Measurements from ENCODE around the gene ATL1.

Gene ATL1

DNA sequence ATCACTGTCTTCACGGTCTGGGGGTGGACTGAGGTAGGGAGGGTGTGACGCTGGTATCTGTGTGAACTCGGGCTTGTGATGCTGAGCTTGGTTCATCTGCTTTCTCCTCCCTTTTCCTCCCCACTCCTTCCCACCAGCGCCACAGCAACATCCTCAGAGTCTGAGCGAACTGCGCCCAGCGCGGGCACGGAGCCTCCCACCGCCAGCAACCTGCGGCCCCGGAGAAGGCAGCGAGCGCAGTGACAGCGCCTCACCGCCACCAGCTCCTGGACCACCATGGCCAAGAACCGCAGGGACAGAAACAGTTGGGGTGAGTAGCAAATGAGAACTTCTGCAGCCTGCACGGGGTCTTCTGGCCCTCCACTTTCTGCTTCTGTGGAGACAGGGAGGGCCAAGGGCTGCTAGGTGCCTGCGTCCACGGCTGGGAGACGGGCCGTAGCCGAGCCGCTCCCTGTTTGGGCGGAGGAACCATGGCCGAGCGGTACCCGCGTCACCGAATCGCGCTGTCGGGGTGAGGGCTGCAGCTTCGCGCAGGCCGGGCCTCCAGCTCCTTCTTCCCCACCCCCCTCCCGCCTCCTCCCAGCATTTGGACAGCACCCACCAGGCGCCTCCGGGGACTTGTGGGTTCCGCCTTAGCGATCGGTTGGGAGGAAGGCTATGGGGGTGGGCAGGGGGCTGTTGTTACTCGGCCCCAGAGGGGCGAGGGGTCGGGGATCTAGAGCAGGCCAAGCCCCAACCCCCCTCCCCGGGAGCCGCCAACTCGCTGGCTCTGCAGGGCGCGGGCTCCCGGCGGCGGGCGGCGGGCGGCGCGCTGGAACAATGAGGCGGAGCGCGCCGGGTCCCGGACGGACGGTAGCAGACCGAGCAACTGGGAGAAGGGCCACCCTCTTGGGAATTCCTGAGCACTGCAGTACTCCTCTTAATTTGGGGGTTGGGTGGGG is at the start of gene ATL1:
TSS of gene ATL1 (plus strand) at position 156 of the 941 bp plus-strand sequence. CDS start at position 277, 121 bp downstream.
- peak; percentile 11 to 13 for DNase-seq (ENCODE audit: low read depth in 1 of 2, low spot score in 1 of 2)

GRCh38 chr14:50510157-50510556 is 49.8 kb upstream of the ATL1 start:
- DNase-seq (ENCODE audit: low read depth in 1 of 2, low spot score in 1 of 2): no peak

- DNase-seq (ENCODE audit: low read depth in 1 of 2, low spot score in 1 of 2): no peak
Measured at GRCh38 chr14:50512463-50512862, 47.5 kb upstream of the ATL1 start.

- DNase-seq (ENCODE audit: low read depth in 1 of 2, low spot score in 1 of 2): no peak
Measured at GRCh38 chr14:50516091-50516490, 43.9 kb upstream of the ATL1 start.

DNA sequence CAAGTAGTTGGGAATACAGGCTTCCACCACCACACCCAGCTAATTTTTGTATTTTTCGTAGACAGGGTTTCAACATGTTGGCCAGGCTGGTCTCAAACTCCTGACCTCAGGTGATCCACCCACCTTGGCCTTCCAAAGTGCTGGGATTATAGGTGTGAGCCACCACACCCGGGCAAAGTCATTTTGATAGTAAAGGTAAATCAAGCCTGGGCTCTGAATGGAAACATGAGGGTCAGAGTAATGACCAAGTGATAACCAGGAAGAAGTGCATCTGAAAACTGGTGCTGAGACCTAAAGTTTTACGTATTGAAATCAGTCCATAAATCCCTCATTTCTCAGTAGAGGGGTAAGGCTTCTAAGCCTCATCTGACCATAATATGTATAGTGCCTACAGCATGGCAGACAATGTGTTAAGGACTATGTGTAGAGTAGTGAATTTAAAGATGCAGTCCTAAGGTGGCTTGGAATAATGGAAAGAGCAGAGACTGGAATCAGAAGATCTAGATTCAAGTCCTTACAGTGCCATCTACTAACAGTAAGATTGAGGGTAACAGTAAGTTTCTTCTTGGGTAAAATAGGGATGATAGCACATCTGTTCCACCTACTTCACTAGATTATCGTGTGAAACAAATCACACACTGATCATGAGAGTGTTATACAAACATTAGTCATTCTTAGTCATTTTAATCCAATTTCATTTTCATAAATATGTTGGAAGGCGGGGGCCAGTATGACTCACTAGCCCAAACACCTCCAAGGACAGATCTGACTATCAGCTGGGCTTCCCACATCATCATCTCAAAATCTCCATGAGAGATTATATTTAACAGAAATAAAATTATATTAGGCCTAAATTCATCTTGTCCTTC is 38.8 kb upstream of the ATL1 start:
- peak; percentile 24 to 72 for DNase-seq (ENCODE audit: low read depth in 1 of 2, low spot score in 1 of 2)

DNA sequence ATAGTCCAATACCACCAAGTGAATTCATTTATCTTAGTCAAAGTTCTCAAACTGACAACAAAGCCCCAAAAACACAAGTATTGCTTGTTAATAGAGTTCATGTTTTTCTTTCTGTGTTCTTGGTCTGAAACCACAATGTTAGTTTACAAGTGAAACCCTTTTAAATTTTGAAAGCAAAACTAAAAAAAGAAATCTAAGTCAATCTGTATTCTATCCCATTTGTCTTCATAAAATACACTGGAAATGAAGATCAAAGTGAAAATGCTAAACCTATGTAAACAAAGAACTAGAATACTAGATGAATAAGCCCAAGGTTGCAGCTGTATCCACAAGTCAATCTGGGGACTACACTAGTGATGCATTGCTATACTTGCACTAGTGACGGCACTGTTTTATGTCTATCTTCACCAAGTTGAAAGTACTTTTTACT is 38.0 kb upstream of the ATL1 start:
- peak in 1 of 2 donors; percentile 21 for DNase-seq (ENCODE audit: low read depth in 1 of 2, low spot score in 1 of 2)

DNA sequence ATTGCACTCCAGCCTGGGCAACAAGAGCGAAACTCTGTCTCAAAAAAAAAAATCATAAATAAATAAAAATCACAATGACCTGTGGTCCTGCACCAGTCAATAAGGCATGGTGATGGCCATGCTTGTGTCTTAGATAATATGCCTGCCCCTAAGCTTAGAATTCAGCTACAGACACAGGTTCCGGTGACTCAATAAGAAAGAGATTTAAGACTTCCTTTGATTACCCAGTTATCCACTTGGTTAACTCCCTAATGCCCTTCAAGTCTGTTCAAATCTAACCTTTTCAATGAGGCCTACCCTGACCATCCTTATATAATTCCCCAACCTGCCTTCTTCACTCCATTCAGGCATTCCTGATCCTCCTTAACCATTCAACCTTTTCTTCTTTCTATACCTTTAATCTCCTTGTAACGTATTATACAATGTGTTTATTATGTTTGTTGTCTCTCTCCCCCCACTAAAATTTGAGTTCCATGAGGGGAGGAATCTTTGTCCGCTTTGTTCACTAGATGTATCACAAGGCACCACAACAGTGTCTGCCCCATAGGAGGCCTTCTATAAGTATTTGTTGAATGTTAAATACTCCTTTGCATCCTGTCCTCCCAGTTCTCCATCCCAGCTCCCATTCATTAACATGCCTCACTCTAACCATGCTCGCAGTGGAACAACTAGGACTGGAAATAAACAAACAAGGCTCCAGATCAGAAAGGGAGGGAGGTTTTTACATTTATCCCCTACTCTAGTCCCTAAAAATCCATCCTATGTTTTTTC is 36.5 kb upstream of the ATL1 start:
- no peak for DNase-seq (ENCODE audit: low read depth in 1 of 2, low spot score in 1 of 2)

GRCh38 chr14:50524060-50524459 is 35.9 kb upstream of the ATL1 start:
- DNase-seq (ENCODE audit: low read depth in 1 of 2, low spot score in 1 of 2): no peak

GRCh38 chr14:50524731-50525515 is 35.0 kb upstream of the ATL1 start:
- DNase-seq (ENCODE audit: low read depth in 1 of 2, low spot score in 1 of 2): no peak

GRCh38 chr14:50528000-50528399 is 31.9 kb upstream of the ATL1 start:
- no peak for DNase-seq (ENCODE audit: low read depth in 1 of 2, low spot score in 1 of 2)

DNA sequence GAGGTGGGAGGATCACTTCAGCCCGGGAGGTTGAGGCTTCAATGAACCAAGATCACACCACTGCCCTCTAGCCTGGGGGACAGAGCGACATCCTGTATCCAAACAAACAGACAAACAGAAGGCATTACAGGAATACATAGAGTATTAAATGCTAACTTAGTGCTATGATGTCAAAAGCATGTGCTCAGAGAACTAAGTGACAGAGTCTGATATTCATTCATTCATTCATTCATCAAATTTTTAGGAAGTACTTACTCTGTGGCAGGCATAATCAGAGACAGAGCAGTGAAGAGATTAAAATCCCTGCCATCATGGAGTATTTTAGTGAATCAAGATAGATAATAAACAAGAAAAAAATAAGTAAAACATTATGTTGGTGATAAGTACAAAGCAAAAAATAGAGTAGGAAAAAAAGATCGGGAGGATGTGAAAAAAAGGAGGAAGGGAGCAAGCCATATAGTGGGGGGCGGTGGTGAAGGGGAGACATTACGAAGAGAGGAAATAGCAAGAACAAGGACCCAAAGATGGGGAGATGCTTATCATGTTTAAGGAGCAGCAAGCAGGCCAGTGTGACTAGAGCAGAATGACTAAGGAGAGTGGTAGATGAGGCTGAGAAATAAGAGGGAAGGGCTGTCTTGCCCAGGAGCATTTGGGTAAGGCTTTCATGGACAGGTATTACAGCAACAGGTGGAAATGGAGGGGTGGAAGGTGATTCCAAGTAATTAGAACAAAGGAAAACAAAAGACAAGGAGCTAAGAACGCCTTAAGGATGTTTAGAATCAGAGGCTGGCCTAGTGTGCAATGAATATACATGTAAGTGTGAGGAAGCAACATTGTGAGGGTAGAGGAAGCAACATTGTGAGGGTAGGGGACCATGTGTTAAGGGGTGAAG is 30.4 kb upstream of the ATL1 start:
- no peak for DNase-seq (ENCODE audit: low read depth in 1 of 2, low spot score in 1 of 2)

DNA sequence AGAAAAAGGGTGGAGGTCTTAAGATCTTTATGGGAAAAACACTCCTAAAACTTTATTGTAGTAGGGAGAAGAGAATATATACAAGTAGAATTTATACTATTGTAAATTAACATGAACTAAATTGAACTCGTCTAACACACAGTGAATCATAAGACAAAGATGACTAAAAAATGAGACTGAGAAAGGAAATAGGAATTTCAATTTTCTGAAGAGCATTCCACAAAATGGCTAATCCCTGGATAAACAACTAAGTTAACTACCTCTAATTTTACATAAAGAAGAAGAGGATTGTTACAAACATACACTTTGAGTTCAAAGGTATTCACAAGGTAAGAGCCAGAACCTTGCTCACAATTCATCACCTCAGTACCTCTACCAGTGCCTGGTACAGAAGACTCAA is 29.6 kb upstream of the ATL1 start:
- DNase-seq (ENCODE audit: low read depth in 1 of 2, low spot score in 1 of 2): no peak

- no peak for DNase-seq (ENCODE audit: low read depth in 1 of 2, low spot score in 1 of 2)
Measured at GRCh38 chr14:50530794-50531365, 29.1 kb upstream of the ATL1 start.

DNA sequence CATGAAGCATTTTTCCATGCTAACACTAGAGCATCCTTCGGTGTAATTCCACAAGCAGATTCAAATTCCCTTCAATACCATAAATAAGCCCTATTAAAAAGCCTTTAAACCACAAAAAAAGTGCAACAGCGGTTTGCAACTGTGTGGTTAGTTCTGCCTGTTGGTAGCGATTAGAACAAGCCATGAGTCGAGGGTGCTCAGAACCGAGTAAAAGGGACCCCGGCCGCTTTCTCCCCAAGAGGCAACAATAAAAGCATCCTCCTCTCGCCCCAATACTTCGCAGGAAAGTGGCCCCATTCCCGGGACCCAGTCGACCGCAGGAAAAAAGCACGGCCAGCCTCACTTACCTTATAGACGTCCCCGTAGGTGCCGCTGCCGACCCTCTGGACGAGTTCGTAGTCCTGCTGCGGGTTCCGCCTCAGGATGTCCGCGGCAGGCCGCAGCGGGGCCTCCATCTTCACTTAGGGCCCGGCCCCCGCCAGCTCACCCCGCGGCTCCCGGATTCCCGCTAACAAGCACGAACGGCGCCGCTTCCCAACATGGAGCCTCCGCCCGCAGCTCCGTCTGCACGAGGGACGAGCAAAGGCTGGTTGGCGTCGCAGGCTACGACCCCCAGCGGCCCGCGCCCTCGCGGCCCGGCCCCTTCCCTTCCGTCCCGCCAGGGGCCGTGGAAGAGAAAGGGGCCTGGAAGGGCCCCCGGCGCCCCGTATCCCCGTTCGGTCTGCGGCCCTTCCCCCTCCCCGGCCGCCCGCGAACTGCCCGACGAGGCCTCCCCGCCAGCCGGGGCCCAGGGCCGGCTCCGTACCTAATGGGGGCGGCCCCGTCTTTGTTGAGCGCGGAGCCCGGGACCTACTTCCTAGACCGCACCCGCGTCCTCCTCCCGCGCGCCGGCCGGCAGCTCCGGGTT is 28.1 kb upstream of the ATL1 start:
- peak in 1 of 2 donors; percentile 29 for DNase-seq (ENCODE audit: low read depth in 1 of 2, low spot score in 1 of 2)

DNA sequence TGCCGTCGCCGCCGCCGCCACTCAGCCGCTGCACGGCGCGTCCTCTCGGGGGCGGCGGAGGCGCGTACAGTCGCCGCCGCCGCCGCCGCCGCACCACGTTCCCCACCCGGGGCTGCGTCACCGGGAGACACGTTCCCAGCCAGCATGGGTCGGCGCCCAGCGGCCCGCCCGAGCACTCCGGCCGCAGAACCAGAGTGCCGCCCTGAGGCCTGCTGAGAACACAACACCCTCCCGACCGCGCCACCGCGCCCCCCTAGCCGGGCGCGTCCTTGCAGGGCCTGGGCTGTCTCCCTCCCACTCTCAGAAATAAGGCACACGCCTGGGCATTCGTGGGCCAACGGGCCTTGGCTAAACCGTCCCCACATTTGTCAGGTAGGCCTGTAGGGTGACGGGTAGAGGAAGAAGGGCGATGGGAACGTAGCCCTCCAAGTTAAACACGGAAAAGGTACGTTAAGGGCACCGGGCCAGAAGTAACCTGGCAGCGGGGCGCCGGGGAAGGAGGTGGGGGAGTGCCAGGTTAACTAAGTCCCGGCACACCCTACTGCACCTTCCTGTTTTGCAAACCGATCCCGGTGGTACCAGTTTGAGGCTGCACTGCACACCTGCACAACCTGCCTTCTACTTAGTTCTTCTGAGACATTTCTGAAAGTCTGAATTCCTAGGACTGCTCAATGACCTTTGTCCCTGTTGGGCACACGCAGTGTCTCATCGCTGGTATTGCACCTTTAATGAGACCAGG is 27.3 kb upstream of the ATL1 start, which contains the start of gene MAP4K5:
TSS of gene MAP4K5 (minus strand) at position 68 of the 739 bp plus-strand sequence. CDS start 520 bp downstream, outside the sequence.
- DNase-seq (ENCODE audit: low read depth in 1 of 2, low spot score in 1 of 2): peak; percentile 76 to 84

GRCh38 chr14:50533241-50533705 is 26.7 kb upstream of the ATL1 start:
- no peak for DNase-seq (ENCODE audit: low read depth in 1 of 2, low spot score in 1 of 2)

GRCh38 chr14:50533806-50534205 is 26.1 kb upstream of the ATL1 start:
- DNase-seq (ENCODE audit: low read depth in 1 of 2, low spot score in 1 of 2): no peak
